Kasumi-1 (cell line): ENCODE results near the gene SLC17A3.

Experiments used
- DNase-seq, 2 experiments: peaks; one replicate each; lab custom pipeline; 2025; lab: John Stamatoyannopoulos, UW

The SLC17A3 gene

DNA sequence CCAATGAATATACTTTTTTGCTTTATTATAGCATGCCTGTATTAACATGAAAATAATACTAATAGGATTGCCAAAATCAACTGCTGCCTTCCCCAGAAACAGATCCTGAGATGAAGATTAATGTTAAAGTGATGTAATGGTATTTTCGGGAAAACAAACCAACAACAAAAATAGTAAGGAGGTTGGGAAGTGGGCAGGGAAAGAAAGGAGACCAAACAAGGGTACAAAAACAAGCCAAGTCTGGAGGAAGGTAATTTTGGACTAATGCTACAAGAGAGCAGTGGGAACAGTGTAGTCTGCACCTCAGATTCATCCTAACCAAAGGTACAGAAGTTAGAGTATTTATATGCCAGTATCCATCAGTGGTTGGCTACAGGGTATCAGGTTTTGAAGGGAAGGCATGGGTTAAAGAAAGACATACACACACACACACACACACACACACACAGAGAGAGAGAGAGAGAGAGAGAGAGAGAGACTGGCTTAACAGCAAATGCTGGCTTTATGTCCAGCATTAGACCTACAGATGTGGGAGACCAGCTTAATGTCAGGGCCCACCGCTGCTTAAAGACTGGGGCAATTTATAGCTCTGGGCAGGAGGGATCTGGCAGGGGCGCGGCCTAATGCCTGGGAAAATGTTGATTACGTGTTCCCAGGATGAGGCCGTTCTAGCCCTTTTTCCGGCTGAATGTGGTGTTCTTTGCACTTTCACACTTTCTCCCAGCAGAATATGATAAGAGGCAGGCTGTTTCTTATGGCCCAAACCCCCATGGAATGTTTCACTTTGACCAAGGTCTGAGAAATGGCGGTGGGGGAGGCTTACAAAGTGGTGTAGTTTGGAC lies 38.4 kb downstream of the SLC17A3 start:
- no peak for DNase-seq

DNA sequence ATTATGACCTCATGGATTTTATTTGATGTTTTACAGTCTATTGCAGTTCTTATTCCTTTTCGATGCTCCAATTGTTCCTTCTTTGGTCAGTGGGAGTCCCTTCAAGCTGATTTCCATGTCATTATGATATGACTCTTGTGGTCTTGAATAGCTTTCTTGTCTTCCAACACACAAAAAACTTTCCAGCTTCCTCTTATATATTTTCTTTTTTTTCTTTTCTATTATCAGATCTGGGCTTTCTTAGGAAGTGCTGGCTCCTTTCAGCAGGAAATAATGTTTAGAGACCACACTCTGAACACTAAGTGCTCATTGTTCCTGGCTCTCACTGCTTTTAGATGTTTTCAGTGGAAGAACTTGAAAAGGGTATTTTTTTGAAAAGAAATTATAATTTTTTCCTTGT lies 39.1 kb downstream of the SLC17A3 start:
- DNase-seq, result no peak

DNA sequence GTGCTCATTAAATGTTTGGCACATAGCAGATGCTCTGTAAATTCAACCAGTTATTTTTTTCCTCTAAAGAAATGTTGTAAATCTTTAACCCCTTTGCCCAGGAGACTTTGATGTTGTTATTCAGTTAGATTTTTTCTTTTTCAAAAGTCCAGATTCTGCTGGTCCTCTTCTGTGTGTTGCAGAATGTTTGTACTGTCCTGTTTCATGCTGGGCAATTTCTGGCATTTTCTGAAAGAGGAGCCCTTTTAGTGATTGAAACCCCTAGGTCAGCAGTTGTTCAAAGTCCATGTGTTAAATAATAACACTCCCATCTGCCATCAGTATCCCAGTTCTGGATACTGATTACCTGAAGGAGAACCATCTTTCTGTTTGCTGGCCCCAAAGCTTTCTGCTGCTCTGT lies 40.9 kb downstream of the SLC17A3 start:
- DNase-seq, result no peak

DNA sequence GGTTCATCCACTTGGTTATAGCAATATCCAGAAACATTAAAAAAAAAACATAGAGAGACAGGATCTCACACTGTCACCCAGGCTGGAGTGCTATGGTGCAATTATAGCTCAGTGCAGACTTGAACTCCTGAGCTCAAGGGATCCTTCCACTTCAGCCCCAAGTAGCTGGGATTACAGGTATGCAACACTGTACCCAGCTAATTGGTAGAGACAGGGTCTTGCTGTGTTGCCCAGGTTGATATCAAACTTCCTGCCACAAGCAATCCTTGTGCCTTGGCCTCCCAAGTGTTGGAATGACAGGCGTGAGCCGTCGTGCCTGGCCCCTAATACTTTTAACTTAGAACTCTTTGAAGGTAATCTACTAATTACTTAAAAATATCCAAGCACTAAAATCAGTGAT lies 41.4 kb downstream of the SLC17A3 start:
- no peak for DNase-seq

DNA sequence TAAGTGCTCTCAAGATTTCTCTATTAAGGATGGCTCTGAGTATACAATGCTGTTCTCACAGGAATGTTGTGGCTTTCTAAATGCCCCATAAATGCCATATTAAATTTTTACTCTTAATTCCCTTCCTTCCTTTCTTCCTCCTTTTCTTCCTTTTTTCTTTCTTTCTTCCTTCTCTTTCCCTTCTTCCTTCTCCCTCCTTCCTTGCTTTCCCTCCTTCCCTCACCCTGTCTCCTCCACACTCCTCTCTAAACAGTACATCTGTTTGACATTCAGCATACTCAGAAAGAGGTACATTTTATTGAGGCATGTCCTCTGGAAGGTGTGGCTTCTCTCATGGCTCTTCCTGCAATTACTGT lies 41.8 kb downstream of the SLC17A3 start:
- no peak for DNase-seq

DNA sequence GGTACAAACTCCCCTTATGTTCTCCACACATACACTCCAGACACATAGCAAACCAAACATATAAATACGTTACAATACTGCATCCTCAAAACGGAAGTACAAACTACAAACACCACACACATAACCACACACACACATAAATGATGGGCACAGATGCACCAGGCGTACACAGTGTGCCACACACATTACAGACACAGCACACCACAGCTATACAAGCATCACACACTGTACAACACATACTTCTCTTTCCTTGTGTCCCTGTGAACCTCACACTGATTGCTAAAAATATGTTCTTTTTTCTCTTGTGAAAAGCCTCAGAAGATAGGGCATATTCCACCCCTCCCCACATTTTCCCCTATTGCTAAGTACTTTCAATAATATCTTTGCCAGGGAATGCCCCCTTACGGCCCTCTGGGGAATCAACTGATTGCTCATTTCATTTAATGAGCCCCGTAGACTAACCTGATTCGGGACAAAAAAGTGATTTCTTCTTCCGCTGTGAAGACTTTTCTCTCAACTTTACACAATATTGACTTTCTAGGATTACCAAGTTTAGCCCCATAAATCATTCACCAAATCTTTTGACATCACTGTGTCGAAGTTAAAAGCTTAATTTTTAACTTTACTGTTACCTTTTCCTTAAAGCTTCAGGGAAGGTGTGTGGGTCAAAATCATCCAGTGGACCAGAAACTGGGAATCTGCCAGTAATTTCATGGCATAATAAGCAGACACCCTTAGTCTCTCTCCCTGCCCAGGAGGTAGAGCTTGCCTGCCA lies 42.3 kb downstream of the SLC17A3 start, which contains the start of gene SLC17A1:
Gene SLC17A1, minus strand, starts transcription at position 521 of the 775 bp plus-strand sequence. CDS start 1,495 bp downstream, outside the sequence.
- no peak for DNase-seq

DNA sequence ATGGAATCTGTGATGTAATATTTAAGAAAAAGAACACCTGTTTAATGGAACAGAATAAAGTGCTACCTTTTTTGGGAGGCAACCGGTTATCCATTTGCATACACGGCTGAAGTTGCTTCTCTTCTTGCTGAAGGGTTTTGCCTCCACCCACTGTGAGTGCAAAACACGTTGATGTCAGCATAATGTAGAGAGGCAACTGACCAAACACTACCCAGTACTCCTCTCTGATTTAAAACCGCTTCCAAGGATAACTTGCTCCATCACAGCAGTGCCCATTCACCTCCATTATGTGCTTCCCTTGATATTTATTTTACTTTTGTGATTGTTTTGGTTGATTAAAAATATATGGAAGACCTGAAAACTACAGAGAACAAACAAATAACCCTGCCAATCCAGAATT lies 43.6 kb downstream of the SLC17A3 start:
- DNase-seq, result no peak

DNA sequence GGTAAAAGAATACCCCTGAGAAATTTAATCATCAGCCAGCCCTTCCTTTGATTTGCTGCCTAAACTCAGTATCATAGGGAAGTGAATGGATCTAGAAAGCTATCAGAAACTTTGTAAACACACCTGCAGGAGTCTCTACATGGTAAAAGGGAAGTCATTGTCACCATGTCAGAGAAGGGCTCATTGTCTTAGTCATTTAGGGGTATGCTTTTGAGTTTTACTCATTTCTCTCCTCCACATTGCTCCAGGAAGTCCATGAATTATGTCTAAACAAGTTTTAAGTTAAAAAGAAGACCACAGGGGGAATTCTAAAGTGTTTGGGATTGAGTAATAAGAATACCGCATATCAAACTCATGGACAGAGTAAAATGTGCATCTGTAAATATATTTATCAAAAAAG lies 44.7 kb downstream of the SLC17A3 start:
- no peak for DNase-seq

DNA sequence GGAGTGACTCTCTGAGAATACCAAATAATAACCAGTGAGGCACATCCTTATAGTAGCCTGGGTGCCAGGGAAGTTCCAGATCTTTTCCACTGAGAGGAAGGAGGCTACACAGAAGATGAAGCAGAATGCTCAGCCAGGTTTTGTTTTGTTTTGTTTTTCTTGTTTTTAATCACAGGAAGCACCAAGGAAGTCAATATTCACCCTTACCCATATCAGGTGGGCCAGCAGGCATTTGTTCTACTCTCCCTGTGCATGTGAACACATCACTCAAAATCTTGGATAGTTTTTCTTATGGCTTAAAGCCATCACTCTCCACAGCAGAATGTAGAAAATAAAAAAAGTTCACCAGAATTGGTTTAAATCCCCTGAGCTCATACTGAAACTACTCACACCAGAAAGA lies 52.7 kb downstream of the SLC17A3 start:
- DNase-seq, result no peak

DNA sequence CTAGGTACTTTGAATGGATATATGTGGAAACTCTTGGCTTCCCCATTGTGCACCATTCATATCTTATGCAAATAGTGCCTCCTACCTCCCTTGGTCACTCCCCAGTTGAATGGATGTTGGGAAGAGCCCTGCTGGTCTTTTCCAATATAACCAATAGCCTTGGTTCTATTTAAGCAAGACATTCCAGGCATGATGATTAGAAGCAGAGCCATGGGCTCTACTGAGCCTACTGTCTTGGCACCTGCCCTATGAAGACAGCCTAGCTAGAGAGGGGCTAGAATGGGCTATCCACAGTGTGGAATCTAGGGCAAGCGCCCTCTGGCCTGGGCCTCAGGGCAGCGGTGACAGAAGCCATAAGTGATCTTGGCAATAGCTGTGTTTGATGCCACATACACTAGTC lies 57.8 kb downstream of the SLC17A3 start:
- DNase-seq, result no peak

DNA sequence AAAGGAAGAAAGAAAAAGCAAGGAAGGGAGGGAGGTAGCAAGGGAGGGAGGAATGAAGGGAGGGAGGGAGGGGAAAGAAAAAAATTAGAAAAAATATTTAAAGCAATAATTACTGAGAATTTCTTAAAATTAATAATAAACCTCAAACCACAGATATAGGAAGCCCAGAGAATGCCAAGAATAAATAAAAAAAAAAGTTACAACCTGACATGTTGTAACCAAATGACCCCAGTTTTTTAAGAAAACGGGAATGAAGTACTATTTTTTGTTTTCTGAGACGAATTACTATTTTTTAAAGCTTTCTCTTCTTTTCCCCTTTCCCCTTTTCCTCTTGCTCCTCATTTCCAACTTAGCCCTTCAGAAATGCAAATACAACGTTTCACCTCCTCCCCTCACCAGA lies 58.8 kb downstream of the SLC17A3 start:
- no peak for DNase-seq

DNA sequence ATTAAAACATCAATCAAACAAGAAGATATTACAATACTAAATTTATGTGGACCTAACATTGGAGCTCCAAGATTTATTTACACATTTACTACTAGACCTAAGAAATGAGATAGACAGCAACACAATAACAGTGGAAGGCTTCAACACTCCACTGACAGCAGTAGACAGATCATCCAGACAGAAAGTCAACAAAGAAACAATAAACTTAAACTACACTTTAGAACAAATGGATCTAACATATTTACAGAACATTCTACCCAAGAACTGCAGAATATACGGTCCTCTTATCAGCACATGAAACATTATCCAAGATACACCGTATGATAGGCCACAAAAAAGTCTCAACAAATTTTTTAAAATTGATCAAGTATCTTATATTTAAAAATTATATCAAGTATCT lies 69.2 kb downstream of the SLC17A3 start:
- DNase-seq, result no peak

DNA sequence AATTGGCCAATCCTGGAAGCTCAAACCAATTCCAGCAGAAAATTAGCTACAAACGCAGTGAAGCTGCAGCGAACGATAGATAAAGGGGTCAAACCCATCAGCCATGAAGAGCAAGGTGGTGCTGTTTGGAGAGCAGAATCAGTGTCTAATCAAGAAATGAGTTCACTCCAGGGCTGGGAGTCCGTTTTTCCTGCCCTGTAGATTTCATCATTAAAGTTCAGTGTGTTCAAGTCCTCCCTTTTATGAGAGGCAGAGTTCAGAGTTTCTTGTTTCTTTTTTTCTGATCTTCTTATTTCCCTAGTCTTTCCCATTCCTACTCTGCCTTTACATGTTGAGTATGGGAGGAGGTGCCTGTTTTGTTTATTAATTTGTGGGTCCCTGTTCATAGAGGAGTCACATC lies 72.6 kb downstream of the SLC17A3 start:
- DNase-seq, result no peak
